ENCODE data around the gene CCBE1. TPM values are rescaled to one million over a fixed set of nuclear protein-coding genes. Genes with fewer than 3 reads are reported as not detected.

The CCBE1 gene
- polyA plus RNA-seq, 1 of the 3 experiments (the other 2 are of a cell fraction), result 5.0 TPM

DNA sequence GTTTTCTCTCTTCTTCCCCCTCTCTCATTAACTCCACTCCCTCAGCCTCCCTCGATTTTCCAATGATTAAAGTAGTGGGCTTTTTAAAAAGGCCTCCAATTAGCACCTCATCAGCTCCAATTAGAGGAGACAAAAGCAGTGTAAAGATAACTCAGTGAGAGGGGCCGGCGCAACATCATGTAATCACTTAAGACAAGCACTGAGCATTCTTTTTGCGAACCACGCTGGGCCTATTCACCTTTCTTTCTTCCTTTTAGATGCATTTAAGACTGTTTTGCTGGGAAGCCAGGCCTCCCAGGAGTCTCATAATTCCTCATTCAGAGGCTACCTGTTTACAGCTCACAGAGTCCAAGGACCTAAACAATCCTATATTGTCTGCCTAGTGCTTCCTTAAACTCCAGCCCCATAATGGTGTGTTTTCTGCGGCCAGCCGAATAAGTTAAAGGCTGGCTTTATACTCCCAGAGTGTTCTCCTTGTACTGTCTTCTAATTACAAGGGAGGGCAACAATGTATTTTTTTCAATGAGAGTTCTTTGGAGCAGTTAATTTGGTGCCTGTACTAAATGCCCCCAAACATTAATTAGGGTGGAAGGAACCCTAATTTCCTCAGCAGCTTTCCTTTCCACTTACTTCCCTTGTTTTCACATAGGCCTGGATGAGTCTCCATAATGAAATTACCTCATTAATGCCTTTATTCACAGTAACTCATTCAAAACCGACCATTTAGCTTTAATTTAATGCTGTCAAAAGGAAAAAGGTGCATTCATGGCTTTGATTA lies 310.1 kb downstream of the CCBE1 start:
- H3K9me2 ChIP-seq, result no peaks in the 10 kb centered on the region
- CTCF ChIA-PET, result interaction anchor here (0.9 to 2.9 kb wide), 5 partner anchors 11 to 317 kb away, joined by 4 to 24 read pairs (median 4); no protein-coding TSS in a partner anchor
- WGBS (ENCODE audit: low lambda C conversion rate), result 71% methylated on average over 8 of the region's 8 CpGs

More for the DNA sequence above, 310.1 kb downstream of the CCBE1 start:
- H3K4me1 ChIP-seq (ENCODE audit: control insufficient read depth in 1 of 2, insufficient read depth in 2 of 2, low read depth in 1 of 2, low read length in 1 of 2), result no peaks in the 10 kb centered on the region; a peak in 2 of 4 replicates
- 0 out of 2 replicates have a peak, but pooled peaks cover 6% of the 10 kb centered on the region for H3K27me3 ChIP-seq (ENCODE audit: insufficient read depth)
- H3K36me3 ChIP-seq (replicated peaks in 1 of 2; ENCODE audit: control insufficient read depth in 1 of 2, insufficient read depth in 2 of 2, low read length in 1 of 2), result no peaks in the 10 kb centered on the region
- no peak for DNase-seq
- H3K27ac ChIP-seq (ENCODE audit: low read depth in 2 of 2, low read length in 1 of 2), result no peak overlapping the region
- TF ChIP-seq EP300 (IDR thresholded peaks at IDR 0.05; ENCODE audit: borderline replicate concordance in 1 of 2, low read depth in 1 of 2, low read length in 1 of 2) (no peak), REST (IDR thresholded peaks at IDR 0.05; ENCODE audit: low read depth, low read length) (no peak), ZBTB33 (IDR thresholded peaks at IDR 0.05; ENCODE audit: borderline replicate concordance, low read depth) (no peak), FOXJ3 (CRISPR knock-in tag; IDR thresholded peaks at IDR 0.05) (no peak), FOSL2 (IDR thresholded peaks at IDR 0.05; ENCODE audit: borderline replicate concordance, low read depth) (no peak), GABPA (IDR thresholded peaks at IDR 0.05; ENCODE audit: low read depth) (no peak), TEAD4 (IDR thresholded peaks at IDR 0.05; ENCODE audit: borderline replicate concordance, insufficient read depth) (no peak)
- no peak overlapping the region for H3K4me2 ChIP-seq
- H3K79me2 ChIP-seq (ENCODE audit: insufficient read depth), result no peaks in the 10 kb centered on the region
- POLR2A ChIA-PET, result no interaction called here
- no peak overlapping the region for H2AFZ ChIP-seq (ENCODE audit: low read depth)
- H4K20me1 ChIP-seq (ENCODE audit: insufficient read depth), result no peaks in the 10 kb centered on the region
- no peaks in the 10 kb centered on the region for H3F3A ChIP-seq (replicated peaks; ENCODE audit: insufficient read depth)
- no peaks in the 10 kb centered on the region for H3K9me3 ChIP-seq
- no peak overlapping the region for H3K9ac ChIP-seq
- no peak overlapping the region for H3K4me3 ChIP-seq (ENCODE audit: low read depth in 2 of 2, low read length in 1 of 2)
